ENCODE results near the gene KCNH2. TPM values are rescaled to one million over a fixed set of nuclear protein-coding genes. Genes with fewer than 3 reads are reported as not detected.

The KCNH2 gene
- total RNA-seq, 1 experiment from 2014 or later, result 0.84 TPM

GRCh38 chr7:150974468-150975391 is 3.4 kb downstream of the KCNH2 start:
- intact Hi-C loops (cut with micrococcal nuclease), result loop anchor here (10.0 kb wide), 1 partner anchor 140 kb away; no protein-coding TSS in a partner anchor
- ATAC-seq, result peak; percentile 53
- Histone ChIP-seq H3K27me3 (ENCODE audit: low read length) (peaks cover 11% of the 10 kb centered on the region), H3F3A (ENCODE audit: low read length, unreplicated experiment) (no peaks in the 10 kb centered on the region), H3K27ac (ENCODE audit: low read length) (no peak overlapping the region), H2AFZ (ENCODE audit: low read length) (peak overlapping the region; percentile 79), H3K9me3 (ENCODE audit: low read length) (no peaks in the 10 kb centered on the region), H3K79me2 (ENCODE audit: low read length) (no peaks in the 10 kb centered on the region), H4K20me1 (ENCODE audit: low read length) (no peaks in the 10 kb centered on the region), H3K36me3 (ENCODE audit: low read depth, low read length) (no peaks in the 10 kb centered on the region), H3K4me3 (ENCODE audit: low read length) (peak overlapping the region; percentile 71), H3K9me2 (replicated peaks; ENCODE audit: low read length) (no peaks in the 10 kb centered on the region), H3K4me1 (ENCODE audit: insufficient read depth, low read length) (no peaks in the 10 kb centered on the region; the same call in 1 of the 2 replicates), H3K4me2 (ENCODE audit: low read length) (peak overlapping the region; percentile 89), H3K9ac (ENCODE audit: low read length) (no peak overlapping the region)
- DNase-seq, result peak; percentile 36
- ChIA-PET POLR2A (ENCODE audit: unreplicated experiment) (no interaction called here), CTCF (no interaction called here)
- peak; percentile 29; the same call in 1 of the 2 replicates for TF ChIP-seq CTCF (conservative IDR thresholded peaks at IDR 0.05; ENCODE audit: low read depth, low read length)
- TF ChIP-seq EZH2phosphoT487 (IDR thresholded peaks at IDR 0.05; ENCODE audit: borderline replicate concordance, low read length), result no peak
- no TSS peak for BruUV-seq (replicated peaks)

- peak overlapping the region; percentile 89; the same call in 1 of the 2 replicates for H3K4me2 ChIP-seq (ENCODE audit: low read length)
- no TSS peak for BruUV-seq (replicated peaks)
- ChIA-PET CTCF (no interaction called here), POLR2A (ENCODE audit: unreplicated experiment) (no interaction called here)
- peak overlapping the region; percentile 71; the same call in 1 of the 2 replicates for H3K4me3 ChIP-seq (ENCODE audit: low read length)
- H3K9me3 ChIP-seq (ENCODE audit: low read length), result no peaks in the 10 kb centered on the region
- DNase-seq, result no peak
- H2AFZ ChIP-seq (ENCODE audit: low read length), result no peak overlapping the region
- intact Hi-C loops (cut with micrococcal nuclease), result loop anchor here (10.0 kb wide), 1 partner anchor 141 kb away; no protein-coding TSS in a partner anchor
- H3K36me3 ChIP-seq (ENCODE audit: low read depth, low read length), result no peaks in the 10 kb centered on the region
- no peak for TF ChIP-seq EZH2 (IDR thresholded peaks at IDR 0.05; ENCODE audit: low read length, unreplicated experiment)
- no peak overlapping the region for H3K27ac ChIP-seq (ENCODE audit: low read length)
- H3K9ac ChIP-seq (ENCODE audit: low read length), result no peak overlapping the region
- H3F3A ChIP-seq (ENCODE audit: low read length, unreplicated experiment), result no peaks in the 10 kb centered on the region
- H3K9me2 ChIP-seq (replicated peaks; ENCODE audit: low read length), result no peaks in the 10 kb centered on the region
- no peaks in the 10 kb centered on the region; the same call in 1 of the 2 replicates for H3K4me1 ChIP-seq (ENCODE audit: insufficient read depth, low read length)
- peaks cover 16% of the 10 kb centered on the region for H3K27me3 ChIP-seq (ENCODE audit: low read length)
- no peak; the same call in 1 of the 2 replicates for ATAC-seq
- H3K79me2 ChIP-seq (ENCODE audit: low read length), result no peaks in the 10 kb centered on the region
- H4K20me1 ChIP-seq (ENCODE audit: low read length), result no peaks in the 10 kb centered on the region
Measured at GRCh38 chr7:150973571-150974451, 4.3 kb downstream of the KCNH2 start.

- H3K27me3 ChIP-seq (ENCODE audit: low read length), result peaks cover 20% of the 10 kb centered on the region
- DNase-seq, result no peak
- H3K9me2 ChIP-seq (replicated peaks; ENCODE audit: low read length), result no peaks in the 10 kb centered on the region
- H3K9me3 ChIP-seq (ENCODE audit: low read length), result no peaks in the 10 kb centered on the region
- no peak overlapping the region for H3K9ac ChIP-seq (ENCODE audit: low read length)
- H3K79me2 ChIP-seq (ENCODE audit: low read length), result no peaks in the 10 kb centered on the region
- POLR2A ChIA-PET (ENCODE audit: unreplicated experiment), result no interaction called here
- no peak overlapping the region for H3K4me2 ChIP-seq (ENCODE audit: low read length)
- no peaks in the 10 kb centered on the region for H3K36me3 ChIP-seq (ENCODE audit: low read depth, low read length)
- no peak for ATAC-seq
- H2AFZ ChIP-seq (ENCODE audit: low read length), result no peak overlapping the region
- CTCF ChIA-PET, result no interaction called here
- no peak overlapping the region for H3K4me3 ChIP-seq (ENCODE audit: low read length)
- H3K27ac ChIP-seq (ENCODE audit: low read length), result no peak overlapping the region
- H3K4me1 ChIP-seq (ENCODE audit: insufficient read depth, low read length), result no peaks in the 10 kb centered on the region; the same call in 1 of the 2 replicates
- intact Hi-C loops (cut with micrococcal nuclease), result loop anchor here (10.0 kb wide), 1 partner anchor 142 kb away; no protein-coding TSS in a partner anchor
- TF ChIP-seq CTCF (conservative IDR thresholded peaks at IDR 0.05; ENCODE audit: low read depth, low read length) (no peak), EZH2 (IDR thresholded peaks at IDR 0.05; ENCODE audit: low read length, unreplicated experiment) (no peak), EZH2phosphoT487 (IDR thresholded peaks at IDR 0.05; ENCODE audit: borderline replicate concordance, low read length) (no peak)
- H4K20me1 ChIP-seq (ENCODE audit: low read length), result no peaks in the 10 kb centered on the region
- no TSS peak for BruUV-seq (replicated peaks)
- H3F3A ChIP-seq (ENCODE audit: low read length, unreplicated experiment), result no peaks in the 10 kb centered on the region
Measured at GRCh38 chr7:150972741-150973140, 5.4 kb downstream of the KCNH2 start.
